Pancreas (tissue), 10 donors: Measurements from ENCODE around the gene CS. TPM values are rescaled to one million over a fixed set of nuclear protein-coding genes. Genes with fewer than 3 reads are reported as not detected.
A peak's percentile ranks its signal among the peaks of the same experiment; 100 is the strongest.

Experiments used
- ATAC-seq, 4 donors: fragments of 200-7000 bp; cut with Tn5 transposase; one replicate each; pipeline versions ENCODE4 v1.8.0 to v1.9.1; 2020; ENCODE audit warnings: mild to moderate bottlenecking in 4 of 4, moderate library complexity in 4 of 4
- DNase-seq, 6 donors: peaks; one replicate each; pipeline ENCODE4 v3.0.0-alpha.2; 2020
- FAIRE-seq: peaks from 2 replicates; lab custom pipeline; 2012; peaks lifted over from hg19 to GRCh38; lab: Jason Lieb, UNC
- H3K27ac ChIP-seq, 4 donors: fragments of 200-600 bp; sonication (generic); 1 replicate in 3 of 4; 2 replicates in 1 of 4; pipeline versions ENCODE4 v1.5.0 to v1.8.0; 2020
- H3K27me3 ChIP-seq, 4 donors: fragments of 200-600 bp; one replicate each; pipeline ENCODE4 v1.8.0; 2021
- H3K36me3 ChIP-seq, 3 donors: fragments of 200-600 bp; sonication (generic) in 1 of 3; one replicate each; pipeline versions ENCODE4 v1.5.0 to v1.8.0; 2020 to 2021
- H3K4me1 ChIP-seq, 3 donors: fragments of 200-600 bp; one replicate each; pipeline ENCODE4 v1.8.0; 2021
- H3K4me3 ChIP-seq, 4 donors: fragments of 200-600 bp; sonication (generic) in 2 of 4; one replicate each; pipeline versions ENCODE4 v1.5.0 to v1.8.0; 2020 to 2021
- H3K9me3 ChIP-seq, 4 donors: fragments of 200-600 bp; one replicate each; pipeline ENCODE4 v1.8.0; 2021
- WGBS, 2 donors: extraction: QIAGEN DNeasy Blood & Tissue Kit; methylation state at CpG; one replicate each; pipeline ENCODE4 v1.1.7; 2013; 5-methylcytosine and 5-hydroxymethylcytosine counted together
- intact Hi-C, 3 donors: fragments of 100-400 bp; cut with DNase I; formaldehyde crosslinking; loops; one replicate each; pipeline versions ENCODE4 v1.11.1 to v1.14.2; 2022
- polyA plus RNA-seq, 2 donors: library from polyadenylated mRNA; stranded (reverse); fragments of 200-250 nt; gene quantifications; one replicate each; pipeline ENCODE4 v1.2.3, GENCODE V29; 2013
- total RNA-seq, 6 donors: library from RNA; stranded (reverse); fragmentation: NEBNext Ultra II Directional in 4 of 6; extraction: Animal tissue kit (Norgen Biotek cat#: 25700) in 4 of 6; gene quantifications; one replicate each; pipeline versions ENCODE4 v1.2.1 to v1.2.4, GENCODE V29; 2021 to 2023
- TF ChIP-seq, protein P1 (sequence below), 4 donors: fragments of 200-600 bp; sonication (generic) in 3 of 4; IDR thresholded peaks; one replicate each; pipeline versions ENCODE4 v1.5.0 to v1.8.0; 2021; ENCODE audit warnings: antibody characterized with exemption in 4 of 4
- donor health status: healthy with polysubstance abuse.
- donor health status: DM: no; HTN: no; CAD: no; lungs with moderate emphysema.
- donor health status: DM: no; HTN: no; CAD: no.
- donor health status: control.
- donor health status: control.
- donor health status: Bipolar disorder and iron deficiency.
- donor health status: DM: yes; HTN: yes; CAD: no.
- donor health status: DM: no; HTN: no; CAD: no.
- donor health status: DM: no; HTN: no; CAD: no.
- donor health status: DM: yes; HTN: yes; CAD: no.

CS gene
- total and polyA plus RNA-seq, 8 donors, result 32.0 to 120 (median 87.7) TPM

DNA sequence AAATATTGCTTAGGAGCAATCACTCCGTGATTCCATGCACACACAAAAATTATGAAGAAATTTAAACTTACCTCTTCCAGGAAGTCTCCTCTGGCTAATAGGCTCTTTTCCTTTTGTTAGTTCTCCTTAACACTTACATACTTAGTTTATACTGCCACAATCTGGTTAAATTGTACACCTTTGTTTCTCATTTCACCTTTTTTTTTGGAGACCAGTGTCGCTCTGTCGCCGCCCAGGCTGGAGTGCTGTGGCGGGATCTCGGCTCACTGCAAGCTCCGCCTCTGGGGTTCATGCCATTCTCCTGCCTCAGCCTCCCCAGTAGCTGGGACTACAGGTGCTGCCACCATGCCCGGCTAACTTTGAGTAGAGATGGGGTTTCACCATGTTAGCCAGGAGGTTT is 39.8 kb downstream of the CS start:
- Histone ChIP-seq H3K27me3 (no peaks in the 10 kb centered on the region), H3K36me3 (peaks cover 0 to 1% (median 0%) of the 10 kb centered on the region in 3 donors), H3K9me3 (no peaks in the 10 kb centered on the region), H3K27ac (no peak overlapping the region), H3K4me1 (peaks cover 0 to 19% (median 0%) of the 10 kb centered on the region in 3 donors), H3K4me3 (no peak overlapping the region)
- FAIRE-seq, result no peak
- 93 to 94% methylated on average over 8 of the region's 8 CpGs for WGBS, 2 donors
- intact Hi-C loops, result no loop called here
- DNase-seq, result no peak
- ATAC-seq, result no peak
- TF ChIP-seq, protein P1, sequence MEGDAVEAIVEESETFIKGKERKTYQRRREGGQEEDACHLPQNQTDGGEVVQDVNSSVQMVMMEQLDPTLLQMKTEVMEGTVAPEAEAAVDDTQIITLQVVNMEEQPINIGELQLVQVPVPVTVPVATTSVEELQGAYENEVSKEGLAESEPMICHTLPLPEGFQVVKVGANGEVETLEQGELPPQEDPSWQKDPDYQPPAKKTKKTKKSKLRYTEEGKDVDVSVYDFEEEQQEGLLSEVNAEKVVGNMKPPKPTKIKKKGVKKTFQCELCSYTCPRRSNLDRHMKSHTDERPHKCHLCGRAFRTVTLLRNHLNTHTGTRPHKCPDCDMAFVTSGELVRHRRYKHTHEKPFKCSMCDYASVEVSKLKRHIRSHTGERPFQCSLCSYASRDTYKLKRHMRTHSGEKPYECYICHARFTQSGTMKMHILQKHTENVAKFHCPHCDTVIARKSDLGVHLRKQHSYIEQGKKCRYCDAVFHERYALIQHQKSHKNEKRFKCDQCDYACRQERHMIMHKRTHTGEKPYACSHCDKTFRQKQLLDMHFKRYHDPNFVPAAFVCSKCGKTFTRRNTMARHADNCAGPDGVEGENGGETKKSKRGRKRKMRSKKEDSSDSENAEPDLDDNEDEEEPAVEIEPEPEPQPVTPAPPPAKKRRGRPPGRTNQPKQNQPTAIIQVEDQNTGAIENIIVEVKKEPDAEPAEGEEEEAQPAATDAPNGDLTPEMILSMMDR (IDR thresholded peaks at IDR 0.05), result no peak

DNA sequence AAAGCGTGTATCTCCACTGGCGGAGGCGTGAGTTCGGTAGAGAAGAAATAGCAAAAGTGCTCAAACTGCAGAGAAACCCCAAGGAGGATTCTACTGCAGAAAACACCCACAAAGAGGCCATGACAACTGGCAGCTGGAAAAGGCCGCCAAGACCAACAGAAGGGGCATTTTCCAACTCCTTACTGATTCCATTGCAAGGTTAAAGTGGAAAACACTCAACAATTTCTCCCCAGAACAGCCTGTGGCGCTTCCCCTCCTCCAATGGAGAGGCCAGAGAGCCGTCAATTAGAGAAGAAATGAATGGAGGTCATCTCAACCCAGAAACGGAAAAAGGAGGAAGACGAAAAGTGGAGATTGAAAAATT is 41.3 kb downstream of the CS start:
- Histone ChIP-seq H3K4me1 (peaks cover 0 to 19% (median 0%) of the 10 kb centered on the region in 3 donors), H3K4me3 (peak overlapping the region; percentile 74 to 94 (median 92)), H3K27me3 (no peaks in the 10 kb centered on the region), H3K36me3 (peaks cover 0 to 16% (median 3%) of the 10 kb centered on the region in 3 donors), H3K9me3 (no peaks in the 10 kb centered on the region), H3K27ac (peak overlapping the region; percentile 65 to 89 (median 83))
- DNase-seq (no peak), ATAC-seq (no peak), FAIRE-seq (no peak)
- intact Hi-C loops, result loop anchor here in 1 of 3 donors (10.0 kb wide), 1 partner anchor 64 kb away; no protein-coding TSS in a partner anchor
- 11 to 12% methylated on average over 9 of the region's 9 CpGs for WGBS, 2 donors
- TF ChIP-seq, protein P1 (IDR thresholded peaks at IDR 0.05), result no peak

DNA sequence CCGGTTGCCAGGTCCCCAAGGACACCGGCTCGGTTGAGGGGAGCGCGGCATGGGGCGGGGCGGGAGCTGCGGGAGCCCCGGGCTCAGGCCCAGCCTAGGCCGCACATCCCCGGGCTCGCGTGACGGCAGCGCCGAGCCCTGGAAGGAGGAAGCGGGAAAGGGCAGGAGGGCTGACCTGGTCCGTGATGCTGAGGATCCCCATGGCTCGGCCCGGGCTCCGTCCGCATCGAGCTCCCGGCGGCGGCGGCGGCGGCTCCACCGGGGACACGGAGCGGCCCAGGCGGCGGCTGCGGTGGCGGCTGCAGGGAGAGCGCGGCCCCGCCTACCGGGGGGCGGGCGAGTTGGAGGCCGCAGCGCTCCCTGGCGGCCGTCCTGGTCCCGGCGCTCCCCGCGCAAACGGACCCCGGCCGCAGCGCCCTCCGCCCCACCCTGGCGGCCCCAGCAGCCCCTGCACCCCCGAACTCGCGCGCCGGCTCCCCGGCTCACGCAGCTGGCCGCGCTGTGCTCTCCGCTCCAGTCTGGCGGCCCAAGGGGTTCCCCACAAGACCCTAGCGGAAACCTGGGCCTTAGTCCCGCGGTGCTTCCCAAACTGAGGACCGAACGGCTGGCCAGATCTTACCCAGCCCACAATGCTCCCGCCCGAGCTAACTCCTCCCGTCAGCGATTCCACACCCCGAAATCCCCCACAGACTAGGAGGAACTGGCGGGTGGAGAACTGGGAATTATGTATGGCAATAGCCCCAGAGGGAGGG is 41.9 kb downstream of the CS start, which contains the start of gene ANKRD52:
Gene ANKRD52, minus strand, starts transcription at position 317 of the 752 bp plus-strand sequence. Its CDS starts 115 bp downstream, at position 202.
- no peaks in the 10 kb centered on the region for H3K27me3 ChIP-seq
- H3K4me1 ChIP-seq, result peaks cover 0 to 19% (median 0%) of the 10 kb centered on the region in 3 donors
- TF ChIP-seq, protein P1 (IDR thresholded peaks at IDR 0.05), result peak; percentile 51 to 82 (median 65)
- DNase-seq (peak; percentile 61 to 92 (median 77)), ATAC-seq (peak; percentile 97 to 99 (median 97)), FAIRE-seq (no peak)
- peaks cover 0 to 22% (median 8%) of the 10 kb centered on the region in 3 donors for H3K36me3 ChIP-seq
- intact Hi-C loops, result loop anchor here in 1 of 3 donors (10.0 kb wide), 1 partner anchor 63 kb away; no protein-coding TSS in a partner anchor
- no peaks in the 10 kb centered on the region for H3K9me3 ChIP-seq
- peak within 1 kb of the TSS; percentile 65 to 89 (median 83) for H3K27ac ChIP-seq
- H3K4me3 ChIP-seq, result peak within 1 kb of the TSS; percentile 74 to 94 (median 92)
- 0 to 1% methylated on average over 27 to 78 of the region's 78 CpGs for WGBS, 2 donors

DNA sequence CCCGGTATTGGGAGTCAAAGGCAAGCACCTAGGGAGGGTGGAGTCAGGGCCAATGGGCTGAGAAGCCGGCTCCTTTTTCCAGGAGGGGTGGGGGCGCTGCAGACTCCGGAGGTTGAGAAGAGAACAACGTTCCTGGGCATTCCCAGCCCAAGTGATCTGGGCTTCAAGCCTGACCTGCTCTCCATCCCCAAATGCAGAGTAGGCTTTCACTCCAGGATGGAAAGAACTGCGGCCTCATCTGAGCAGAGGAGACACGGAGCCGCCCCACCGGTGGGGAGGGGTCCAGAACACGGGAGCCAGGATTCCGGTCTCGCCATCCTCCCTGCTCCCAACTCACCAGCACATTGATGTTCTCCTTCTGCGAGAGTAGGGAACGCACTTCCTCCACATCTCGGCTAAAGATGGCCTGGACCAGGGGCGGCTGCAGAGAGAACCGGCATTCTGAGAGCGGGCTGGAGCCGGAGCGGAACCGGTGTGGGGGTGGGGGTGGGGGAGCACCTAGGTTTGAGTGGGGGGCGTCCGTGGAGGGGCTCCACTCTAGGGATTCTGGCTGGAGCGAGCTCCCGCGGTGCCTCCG is 42.6 kb downstream of the CS start:
- peak overlapping the region; percentile 74 to 94 (median 92) for H3K4me3 ChIP-seq
- TF ChIP-seq, protein P1 (IDR thresholded peaks at IDR 0.05), result no peak
- intact Hi-C loops, result loop anchor here in 1 of 3 donors (10.0 kb wide), 1 partner anchor 63 kb away; no protein-coding TSS in a partner anchor
- H3K36me3 ChIP-seq, result peaks cover 0 to 28% (median 14%) of the 10 kb centered on the region in 3 donors
- FAIRE-seq, result no peak
- no peak for DNase-seq
- H3K27ac ChIP-seq, result peak overlapping the region; percentile 65 to 89 (median 83)
- no peaks in the 10 kb centered on the region for H3K27me3 ChIP-seq
- H3K4me1 ChIP-seq, result peaks cover 0 to 19% (median 0%) of the 10 kb centered on the region in 3 donors
- H3K9me3 ChIP-seq, result no peaks in the 10 kb centered on the region
- ATAC-seq, result peak; percentile 34 to 51 (median 41)
- 1% methylated on average over 27 of the region's 27 CpGs for WGBS, 2 donors
